H1 (cell line): ENCODE data around the gene PLCL2.

ENCODE experiments used
- ASH2L ChIP-seq: fragments of 200-600, 300-600 bp; sonication (generic); IDR thresholded peaks from one replicate; pipeline ENCODE4 v1.7.1; 2017; ENCODE audit warnings: low read length
- EZH2 ChIP-seq: fragments of 200-600 bp; sonication (generic); IDR thresholded peaks from 2 replicates; pipeline ENCODE4 v1.7.1; 2012; ENCODE audit warnings: low read depth, mild to moderate bottlenecking, moderate library complexity, low read length, inconsistent platforms; ENCODE audit not compliant: severe bottlenecking
- GTF2F1 ChIP-seq: IDR thresholded peaks from 2 replicates; pipeline ENCODE4 v1.6.1; 2012; ENCODE audit warnings: low read depth, low read length, improper control_type of control experiment, borderline replicate concordance
- JUN ChIP-seq: IDR thresholded peaks from 2 replicates; pipeline ENCODE4 v1.6.1; 2011; ENCODE audit warnings: low read depth, mild to moderate bottlenecking, improper control_type of control experiment, low read length
- KDM1A ChIP-seq: fragments of 200-600, 300-600 bp; sonication (generic); IDR thresholded peaks from 2 replicates; pipeline ENCODE4 v1.7.1; 2016; ENCODE audit warnings: mild to moderate bottlenecking, low read length, borderline replicate concordance
- POLR2A ChIP-seq, 2 experiments: IDR thresholded peaks; 1 replicate in 1 of 2; 2 replicates in 1 of 2; pipeline ENCODE4 v1.6.1; 2011; ENCODE audit warnings: low read depth in 2 of 2, low read length in 2 of 2, mild to moderate bottlenecking in 2 of 2; ENCODE audit errors: control extremely low read depth in 1 of 2
- POLR2AphosphoS5 ChIP-seq: IDR thresholded peaks from 2 replicates; pipeline ENCODE4 v1.6.1; 2011; ENCODE audit warnings: low read depth, low read length
- RBBP5 ChIP-seq: IDR thresholded peaks from 2 replicates; pipeline ENCODE4 v1.7.1; 2012; ENCODE audit warnings: low read depth, mild to moderate bottlenecking, inconsistent platforms, low read length, moderate library complexity, borderline replicate concordance
- TBP ChIP-seq: IDR thresholded peaks from 2 replicates; pipeline ENCODE4 v1.6.1; 2011; ENCODE audit warnings: low read depth, low read length, improper control_type of control experiment
- TEAD4 ChIP-seq: IDR thresholded peaks from 2 replicates; pipeline ENCODE4 v1.6.1; 2012; ENCODE audit warnings: low read depth, low read length, inconsistent platforms, mixed read lengths
- ZNF274 ChIP-seq: IDR thresholded peaks from 2 replicates; pipeline ENCODE4 v1.7.0; 2012; ENCODE audit warnings: low read length, borderline replicate concordance; ENCODE audit errors: extremely low read depth
- TF ChIP-seq, protein P1 (sequence below), 3 experiments: IDR thresholded peaks; 1 replicate in 2 of 3; 2 replicates in 1 of 3; pipeline versions ENCODE4 v1.5.1 to v1.6.1; 2011; ENCODE audit warnings: low read length in 3 of 3, mild to moderate bottlenecking in 3 of 3, inconsistent platforms in 2 of 3, low read depth in 1 of 3, moderate library complexity in 1 of 3; ENCODE audit not compliant: insufficient read depth in 1 of 3; ENCODE audit errors: control extremely low read depth in 1 of 3

DNA sequence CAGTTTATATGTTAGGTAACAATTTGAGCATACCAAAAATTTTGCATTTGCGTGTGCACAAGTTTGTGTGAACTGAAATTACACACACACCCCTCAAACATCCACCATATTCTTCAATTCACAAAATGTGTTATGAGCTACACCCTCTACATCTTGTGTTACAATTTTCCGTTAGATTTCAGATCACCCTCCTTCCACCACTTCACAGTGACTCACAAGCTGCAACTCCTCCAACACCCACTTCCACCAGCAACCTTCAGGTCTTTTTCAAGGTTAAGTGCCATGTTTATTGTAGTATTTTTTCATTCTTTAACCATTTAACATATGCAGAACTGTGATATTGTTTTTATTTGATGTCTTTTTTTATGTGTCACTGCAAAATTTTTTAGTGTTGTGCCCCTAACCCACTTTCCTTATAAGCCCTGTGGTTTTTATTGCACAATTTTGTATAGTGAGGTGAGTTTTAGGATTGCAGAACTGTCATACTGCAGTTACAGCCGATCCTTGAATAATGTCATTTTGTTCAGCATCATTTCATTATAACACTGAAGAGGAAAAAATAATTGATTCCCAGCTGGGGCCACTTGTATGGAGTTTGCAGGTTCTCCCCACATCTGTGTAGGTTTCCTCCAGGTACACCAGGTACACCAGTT, 148.9 kb downstream of the PLCL2 start:
- TF ChIP-seq POLR2AphosphoS5 (no peak), ASH2L (no peak), POLR2A (IDR thresholded peaks at IDR 0.05; ENCODE audit: control extremely low read depth in 1 of 2, low read depth in 2 of 2, low read length in 2 of 2) (no peak), TEAD4 (no peak), TBP (no peak), KDM1A (no peak), RBBP5 (no peak), ZNF274 (no peak), EZH2 (no peak), JUN (no peak), GTF2F1 (no peak)
- TF ChIP-seq, protein P1, sequence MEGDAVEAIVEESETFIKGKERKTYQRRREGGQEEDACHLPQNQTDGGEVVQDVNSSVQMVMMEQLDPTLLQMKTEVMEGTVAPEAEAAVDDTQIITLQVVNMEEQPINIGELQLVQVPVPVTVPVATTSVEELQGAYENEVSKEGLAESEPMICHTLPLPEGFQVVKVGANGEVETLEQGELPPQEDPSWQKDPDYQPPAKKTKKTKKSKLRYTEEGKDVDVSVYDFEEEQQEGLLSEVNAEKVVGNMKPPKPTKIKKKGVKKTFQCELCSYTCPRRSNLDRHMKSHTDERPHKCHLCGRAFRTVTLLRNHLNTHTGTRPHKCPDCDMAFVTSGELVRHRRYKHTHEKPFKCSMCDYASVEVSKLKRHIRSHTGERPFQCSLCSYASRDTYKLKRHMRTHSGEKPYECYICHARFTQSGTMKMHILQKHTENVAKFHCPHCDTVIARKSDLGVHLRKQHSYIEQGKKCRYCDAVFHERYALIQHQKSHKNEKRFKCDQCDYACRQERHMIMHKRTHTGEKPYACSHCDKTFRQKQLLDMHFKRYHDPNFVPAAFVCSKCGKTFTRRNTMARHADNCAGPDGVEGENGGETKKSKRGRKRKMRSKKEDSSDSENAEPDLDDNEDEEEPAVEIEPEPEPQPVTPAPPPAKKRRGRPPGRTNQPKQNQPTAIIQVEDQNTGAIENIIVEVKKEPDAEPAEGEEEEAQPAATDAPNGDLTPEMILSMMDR (IDR thresholded peaks at IDR 0.05; ENCODE audit: control extremely low read depth in 1 of 3, insufficient read depth in 1 of 3, low read depth in 1 of 3, low read length in 3 of 3), result no peak
